Activated CD8-positive, alpha-beta T cell treated with anti-CD3 and anti-CD28 coated beads, Interleukin-2, amount 10 ng/mL, durations not matched to agents 7 days and 5 days (primary cell): ENCODE results near the gene TRMT10A. TPM values are rescaled to one million over a fixed set of nuclear protein-coding genes. Genes with fewer than 3 reads are reported as not detected.

Experiments used
- ATAC-seq: fragments of 150-1000 bp; cut with Tn5 transposase; one replicate; pipeline ENCODE4 v1.10.0; 2021; ENCODE audit warnings: moderate library complexity
- CTCF ChIA-PET: fragments of 350-600 bp; sonication (Branson Sonifier 250); formaldehyde crosslinking; loops from one replicate; lab custom pipeline; 2021; ENCODE audit warnings: antibody characterized with exemption; lab: Charles Lee
- POLR2A ChIA-PET: fragments of 350-600 bp; sonication (Branson Sonifier 250); formaldehyde crosslinking; loops from one replicate; lab custom pipeline; 2021; ENCODE audit warnings: antibody characterized with exemption; lab: Charles Lee
- DNase-seq: peaks from one replicate; pipeline ENCODE4 v3.0.0-alpha.2; 2020
- H3K27ac Mint-ChIP-seq: one replicate; pipeline ENCODE4 v1.8.0; 2021; ENCODE audit warnings: mild to moderate bottlenecking, mixed read lengths
- H3K27me3 Mint-ChIP-seq: one replicate; pipeline ENCODE4 v1.8.0; 2021; ENCODE audit warnings: low read depth, mixed read lengths
- H3K36me3 Mint-ChIP-seq: one replicate; pipeline ENCODE4 v1.8.0; 2021; ENCODE audit warnings: low read depth, mixed read lengths
- H3K4me1 Mint-ChIP-seq: one replicate; pipeline ENCODE4 v1.8.0; 2021; ENCODE audit warnings: low read depth, mixed read lengths
- H3K4me3 Mint-ChIP-seq: one replicate; pipeline ENCODE4 v1.8.0; 2021; ENCODE audit warnings: mild to moderate bottlenecking, mixed read lengths
- H3K9me3 Mint-ChIP-seq: one replicate; pipeline ENCODE4 v1.8.0; 2022; ENCODE audit warnings: mixed read lengths; ENCODE audit not compliant: insufficient read depth
- total RNA-seq, 2 experiments: library from RNA; stranded (reverse); gene quantifications; one replicate each; pipeline ENCODE4 v1.2.3, GENCODE V29; 2021

The TRMT10A gene
- total RNA-seq, 2 experiments from 2014 or later: 7.4 to 8.2 TPM

GRCh38 chr4:99586797-99587196 lies 23.0 kb upstream of the TRMT10A start:
- ATAC-seq: no peak
- ChIA-PET POLR2A (no interaction called here), CTCF (no interaction called here)
- Mint-ChIP-seq H3K36me3 (no peaks in the 10 kb centered on the region), H3K27ac (no peak overlapping the region), H3K9me3 (no peaks in the 10 kb centered on the region), H3K4me1 (no peaks in the 10 kb centered on the region), H3K4me3 (no peak overlapping the region), H3K27me3 (peaks cover 11% of the 10 kb centered on the region)
- no peak for DNase-seq

- H3K36me3 Mint-ChIP-seq: no peaks in the 10 kb centered on the region
- ATAC-seq: no peak
- H3K4me3 Mint-ChIP-seq: no peak overlapping the region
- CTCF ChIA-PET: no interaction called here
- no peaks in the 10 kb centered on the region for H3K9me3 Mint-ChIP-seq
- no peaks in the 10 kb centered on the region for H3K4me1 Mint-ChIP-seq
- peaks cover 11% of the 10 kb centered on the region for H3K27me3 Mint-ChIP-seq
- DNase-seq: no peak
- no peak overlapping the region for H3K27ac Mint-ChIP-seq
- POLR2A ChIA-PET: no interaction called here
Observed at GRCh38 chr4:99586322-99586721, 22.5 kb upstream of the TRMT10A start.

GRCh38 chr4:99585516-99585915 lies 21.7 kb upstream of the TRMT10A start:
- ATAC-seq: no peak
- CTCF ChIA-PET: no interaction called here
- POLR2A ChIA-PET: no interaction called here

GRCh38 chr4:99578714-99579113 lies 14.9 kb upstream of the TRMT10A start:
- no peak for ATAC-seq
- no peak for DNase-seq
- CTCF ChIA-PET: interaction anchor here (0.6 kb wide), 1 partner anchor 15 kb away, joined by 3 read pairs; the partner anchor contains the start of gene TRMT10A
- no peak overlapping the region for H3K4me3 Mint-ChIP-seq
- H3K36me3 Mint-ChIP-seq: no peaks in the 10 kb centered on the region
- POLR2A ChIA-PET: no interaction called here
- peaks cover 18% of the 10 kb centered on the region for H3K27me3 Mint-ChIP-seq
- H3K27ac Mint-ChIP-seq: no peak overlapping the region
- H3K9me3 Mint-ChIP-seq: no peaks in the 10 kb centered on the region
- H3K4me1 Mint-ChIP-seq: no peaks in the 10 kb centered on the region

More at GRCh38 chr4:99585516-99585915, 21.7 kb upstream of the TRMT10A start:
- Mint-ChIP-seq H3K4me1 (no peaks in the 10 kb centered on the region), H3K9me3 (no peaks in the 10 kb centered on the region), H3K36me3 (no peaks in the 10 kb centered on the region), H3K27me3 (peaks cover 11% of the 10 kb centered on the region), H3K4me3 (no peak overlapping the region), H3K27ac (no peak overlapping the region)
- DNase-seq: no peak

- Mint-ChIP-seq H3K36me3 (no peaks in the 10 kb centered on the region), H3K4me3 (no peak within 1 kb of the TSS), H3K27ac (no peak within 1 kb of the TSS), H3K4me1 (no peaks in the 10 kb centered on the region), H3K27me3 (peaks cover 36% of the 10 kb centered on the region), H3K9me3 (no peaks in the 10 kb centered on the region)
- DNase-seq (no peak), ATAC-seq (no peak)
- CTCF ChIA-PET: no interaction called here
- POLR2A ChIA-PET: no interaction called here
Observed at GRCh38 chr4:99574530-99575324, 10.9 kb upstream of the TRMT10A start, which contains the start of gene MTTP. TSS of gene MTTP (plus strand) at chr4:99574824. CDS start at chr4:99574910, 86 bp downstream.

GRCh38 chr4:99573735-99574368 lies 10.0 kb upstream of the TRMT10A start:
- ATAC-seq: no peak
- no peaks in the 10 kb centered on the region for H3K9me3 Mint-ChIP-seq
- POLR2A ChIA-PET: no interaction called here
- no peak overlapping the region for H3K4me3 Mint-ChIP-seq
- H3K27me3 Mint-ChIP-seq: peaks cover 32% of the 10 kb centered on the region
- CTCF ChIA-PET: no interaction called here
- no peak overlapping the region for H3K27ac Mint-ChIP-seq
- H3K4me1 Mint-ChIP-seq: no peaks in the 10 kb centered on the region
- no peaks in the 10 kb centered on the region for H3K36me3 Mint-ChIP-seq
- DNase-seq: no peak

- ChIA-PET CTCF (no interaction called here), POLR2A (no interaction called here)
- ATAC-seq: no peak
- Mint-ChIP-seq H3K27ac (no peak overlapping the region), H3K9me3 (no peaks in the 10 kb centered on the region), H3K36me3 (no peaks in the 10 kb centered on the region), H3K27me3 (peaks cover 37% of the 10 kb centered on the region), H3K4me1 (no peaks in the 10 kb centered on the region), H3K4me3 (no peak overlapping the region)
- no peak for DNase-seq
Observed at GRCh38 chr4:99572527-99573240, 8.8 kb upstream of the TRMT10A start.

- Mint-ChIP-seq H3K9me3 (no peaks in the 10 kb centered on the region), H3K27me3 (peaks cover 44% of the 10 kb centered on the region), H3K4me3 (no peak overlapping the region), H3K27ac (no peak overlapping the region), H3K36me3 (no peaks in the 10 kb centered on the region), H3K4me1 (no peaks in the 10 kb centered on the region)
- DNase-seq (no peak), ATAC-seq (no peak)
- POLR2A ChIA-PET: no interaction called here
- CTCF ChIA-PET: no interaction called here
Observed at GRCh38 chr4:99571883-99572282, 8.0 kb upstream of the TRMT10A start.

- DNase-seq (no peak), ATAC-seq (no peak)
- H3K4me3 Mint-ChIP-seq: no peak overlapping the region
- H3K36me3 Mint-ChIP-seq: peaks cover 4% of the 10 kb centered on the region
- no peak overlapping the region for H3K27ac Mint-ChIP-seq
- H3K27me3 Mint-ChIP-seq: peaks cover 24% of the 10 kb centered on the region
- H3K9me3 Mint-ChIP-seq: no peaks in the 10 kb centered on the region
- CTCF ChIA-PET: interaction anchor here (4.4 kb wide), 1 partner anchor 244 kb away, joined by 46 read pairs; no protein-coding TSS in a partner anchor
- H3K4me1 Mint-ChIP-seq: peaks cover 25% of the 10 kb centered on the region
- POLR2A ChIA-PET: interaction anchor here (1.4 kb wide), 1 partner anchor 385 kb away, joined by 4 read pairs; the partner anchor contains the start of gene H2AZ1
Observed at GRCh38 chr4:99564921-99565320, 1.1 kb upstream of the TRMT10A start.

- CTCF ChIA-PET: interaction anchor here (2.3 kb wide), 1 partner anchor 256 kb away, joined by 10 read pairs; no protein-coding TSS in a partner anchor
- Mint-ChIP-seq H3K27ac (no peak overlapping the region), H3K4me1 (no peaks in the 10 kb centered on the region), H3K36me3 (peaks cover 2% of the 10 kb centered on the region), H3K4me3 (no peak overlapping the region), H3K9me3 (no peaks in the 10 kb centered on the region), H3K27me3 (no peaks in the 10 kb centered on the region)
- DNase-seq (no peak), ATAC-seq (no peak)
- POLR2A ChIA-PET: no interaction called here
Observed at GRCh38 chr4:99552872-99553271, 11.0 kb downstream of the TRMT10A start.

- Mint-ChIP-seq H3K27ac (no peak overlapping the region), H3K36me3 (no peaks in the 10 kb centered on the region), H3K4me3 (no peak overlapping the region), H3K27me3 (peaks cover under 1% of the 10 kb centered on the region), H3K4me1 (no peaks in the 10 kb centered on the region), H3K9me3 (peaks cover 4% of the 10 kb centered on the region)
- POLR2A ChIA-PET: no interaction called here
- DNase-seq (no peak), ATAC-seq (no peak)
- CTCF ChIA-PET: no interaction called here
Observed at GRCh38 chr4:99540277-99540939, 23.4 kb downstream of the TRMT10A start.
